Endothelial cell of umbilical vein (primary cell): Measurements from ENCODE around the gene RNMT. TPM values are rescaled to one million over a fixed set of nuclear protein-coding genes. Genes with fewer than 3 reads are reported as not detected.

ENCODE experiments used
- BruUV-seq: library from RNA; stranded (reverse); fragments of 400-500 nt; replicated peaks from 2 replicates; lab custom pipeline; 2021; lab: Mats Ljungman, UMichigan
- CTCF ChIA-PET: fragments of 300-600, 350-600 bp; sonication (Branson Sonifier 250); formaldehyde crosslinking; loops from one replicate; lab custom pipeline; 2021; ENCODE audit warnings: antibody characterized with exemption, inconsistent platforms; lab: Charles Lee
- POLR2A ChIA-PET: fragments of 300-600, 350-600 bp; sonication (Branson Sonifier 250); formaldehyde crosslinking; loops from one replicate; lab custom pipeline; 2021; ENCODE audit warnings: antibody characterized with exemption, inconsistent platforms; lab: Charles Lee
- DNase-seq: peaks from one replicate; pipeline ENCODE4 v3.0.0-alpha.2; 2011; ENCODE audit warnings: low read depth, low spot score
- FAIRE-seq: peaks from 2 replicates; lab custom pipeline; 2011; peaks lifted over from hg19 to GRCh38; lab: Jason Lieb, UNC
- H2AFZ ChIP-seq: 2 replicates; pipeline ENCODE4 v1.6.0; 2012; ENCODE audit warnings: low read depth, low read length, control low read depth, inconsistent platforms
- H3K27ac ChIP-seq: 2 replicates; pipeline ENCODE4 v1.5.1; 2011; ENCODE audit warnings: low read depth, mild to moderate bottlenecking, control low read depth, low read length, moderate library complexity; ENCODE audit not compliant: insufficient read depth
- H3K27me3 ChIP-seq, 2 experiments: 2 replicates each; pipeline versions ENCODE4 v1.6.0 to v1.6.1; 2011; ENCODE audit warnings: low read length in 2 of 2, mixed read lengths in 1 of 2; ENCODE audit not compliant: control insufficient read depth in 2 of 2, insufficient read depth in 2 of 2
- H3K36me3 ChIP-seq, 2 experiments: 2 replicates in 1 of 2; 3 replicates in 1 of 2; pipeline ENCODE4 v1.5.1; 2011; ENCODE audit warnings: low read length in 2 of 2, mild to moderate bottlenecking in 1 of 2, moderate library complexity in 1 of 2; ENCODE audit not compliant: control insufficient read depth in 2 of 2, insufficient read depth in 2 of 2; ENCODE audit errors: extremely low read depth in 1 of 2
- H3K4me1 ChIP-seq: 3 replicates; pipeline ENCODE4 v1.5.1; 2011; ENCODE audit warnings: mild to moderate bottlenecking, low read length; ENCODE audit not compliant: control insufficient read depth, insufficient read depth; ENCODE audit errors: extremely low read depth
- H3K4me2 ChIP-seq: 2 replicates; pipeline ENCODE4 v1.6.1; 2011; ENCODE audit warnings: low read length, control low read depth, mixed read lengths; ENCODE audit not compliant: insufficient read depth
- H3K4me3 ChIP-seq, 3 experiments: fragments of 200-600 bp in 1 of 3; sonication (generic), shearing (Covaris generic) in 1 of 3; replicated peaks in 1 of 3; 2 replicates each; pipeline ENCODE4 v1.5.1; 2011 to 2016; ENCODE audit warnings: control low read depth in 3 of 3, low read length in 3 of 3, mild to moderate bottlenecking in 2 of 3, inconsistent platforms in 1 of 3, low read depth in 1 of 3, moderate library complexity in 1 of 3; ENCODE audit not compliant: insufficient read depth in 1 of 3
- H3K79me2 ChIP-seq: 2 replicates; pipeline ENCODE4 v1.6.0; 2012; ENCODE audit warnings: low read length, inconsistent platforms; ENCODE audit not compliant: control insufficient read depth, insufficient read depth
- H3K9ac ChIP-seq: replicated peaks from 2 replicates; pipeline ENCODE3; 2011; ENCODE audit warnings: low read length, control low read depth; ENCODE audit not compliant: insufficient read depth; ENCODE audit errors: extremely low read depth
- H3K9me1 ChIP-seq: replicated peaks from 3 replicates; pipeline ENCODE4 v1.6.0; 2011; ENCODE audit warnings: mild to moderate bottlenecking, low read length; ENCODE audit not compliant: control insufficient read depth, insufficient read depth; ENCODE audit errors: extremely low read depth
- H3K9me3 ChIP-seq: replicated peaks from 2 replicates; pipeline ENCODE4 v1.5.1; 2012; ENCODE audit warnings: low read length, inconsistent platforms; ENCODE audit not compliant: control insufficient read depth, insufficient read depth
- H4K20me1 ChIP-seq: replicated peaks from 2 replicates; pipeline ENCODE3; 2011; ENCODE audit warnings: mild to moderate bottlenecking, low read length; ENCODE audit not compliant: control insufficient read depth, insufficient read depth; ENCODE audit errors: extremely low read depth
- CTCF ChIP-seq, 2 donors: IDR thresholded peaks; 1 replicate in 1 of 2; 2 replicates in 1 of 2; pipeline ENCODE4 v1.5.1; 2011; ENCODE audit warnings: low read length in 2 of 2, mild to moderate bottlenecking in 2 of 2, moderate library complexity in 2 of 2, control low read depth in 1 of 2, inconsistent platforms in 1 of 2, low read depth in 1 of 2; ENCODE audit not compliant: insufficient read depth in 1 of 2; ENCODE audit errors: extremely low read depth in 1 of 2
- EZH2 ChIP-seq: IDR thresholded peaks from 2 replicates; pipeline ENCODE4 v1.6.1; 2012; ENCODE audit warnings: borderline replicate concordance, low read depth, mild to moderate bottlenecking, moderate library complexity, low read length, inconsistent platforms; ENCODE audit not compliant: severe bottlenecking
- FOS ChIP-seq: IDR thresholded peaks from 2 replicates; pipeline ENCODE4 v1.6.1; 2011; ENCODE audit warnings: mild to moderate bottlenecking, low read length, moderate library complexity, borderline replicate concordance; ENCODE audit not compliant: insufficient read depth
- GATA2 ChIP-seq: IDR thresholded peaks from 2 replicates; pipeline ENCODE4 v1.7.0; 2011; ENCODE audit warnings: low read depth, mild to moderate bottlenecking, moderate library complexity, mixed read lengths, low read length; ENCODE audit not compliant: insufficient read length, insufficient read depth
- JUN ChIP-seq: IDR thresholded peaks from 2 replicates; pipeline ENCODE4 v1.6.1; 2011; ENCODE audit warnings: borderline replicate concordance, low read depth; ENCODE audit not compliant: insufficient read length, insufficient read depth
- MYC ChIP-seq: IDR thresholded peaks from one replicate; pipeline ENCODE4 v1.6.1; 2011; ENCODE audit warnings: mild to moderate bottlenecking, low read depth, low read length
- POLR2A ChIP-seq: IDR thresholded peaks from 2 replicates; pipeline ENCODE4 v1.6.1; 2012; ENCODE audit warnings: low read depth, mild to moderate bottlenecking, control low read depth, low read length
- POLR2AphosphoS5 ChIP-seq: IDR thresholded peaks from 2 replicates; pipeline ENCODE4 v1.6.1; 2012; ENCODE audit warnings: low read depth, mild to moderate bottlenecking, control low read depth, low read length, moderate library complexity; ENCODE audit not compliant: insufficient read depth
- dilution Hi-C: fragments of 300-500 bp; cut with MboI; formaldehyde crosslinking; loops from one replicate; pipeline ENCODE4 v1.15.0; 2019; ENCODE audit warnings: low sequenced_read_pairs; ENCODE audit not compliant: extremely low pct_ligation_motif_present
- intact Hi-C: fragments of 100-400 bp; cut with micrococcal nuclease; formaldehyde crosslinking; loops from one replicate; pipeline ENCODE4 v1.10.0; 2022
- polyA plus RNA-seq, 4 experiments: library from polyadenylated mRNA; depleted of rRNA in 3 of 4; stranded (reverse) in 3 of 4; unstranded in 1 of 4; fragments of >200 nt; gene quantifications; 2 replicates each; pipeline versions ENCODE4 v1.2.1 to v1.2.3, GENCODE V29; 2011 to 2012; ENCODE audit warnings: missing spikeins in 1 of 4
- total RNA-seq: library from RNA; stranded (reverse); gene quantifications from 2 replicates; pipeline ENCODE4 v1.2.3, GENCODE V29; 2021
- TF ChIP-seq, protein P1 (sequence below): IDR thresholded peaks from 2 replicates; pipeline ENCODE4 v1.6.1; 2011; ENCODE audit not compliant: insufficient read depth, insufficient read length

RNMT gene
- total and polyA plus RNA-seq, 2 donors (not counting 3 experiments of a cell fraction or from before 2014, with no cell fraction given) = 9.8 to 29.5 TPM

DNA sequence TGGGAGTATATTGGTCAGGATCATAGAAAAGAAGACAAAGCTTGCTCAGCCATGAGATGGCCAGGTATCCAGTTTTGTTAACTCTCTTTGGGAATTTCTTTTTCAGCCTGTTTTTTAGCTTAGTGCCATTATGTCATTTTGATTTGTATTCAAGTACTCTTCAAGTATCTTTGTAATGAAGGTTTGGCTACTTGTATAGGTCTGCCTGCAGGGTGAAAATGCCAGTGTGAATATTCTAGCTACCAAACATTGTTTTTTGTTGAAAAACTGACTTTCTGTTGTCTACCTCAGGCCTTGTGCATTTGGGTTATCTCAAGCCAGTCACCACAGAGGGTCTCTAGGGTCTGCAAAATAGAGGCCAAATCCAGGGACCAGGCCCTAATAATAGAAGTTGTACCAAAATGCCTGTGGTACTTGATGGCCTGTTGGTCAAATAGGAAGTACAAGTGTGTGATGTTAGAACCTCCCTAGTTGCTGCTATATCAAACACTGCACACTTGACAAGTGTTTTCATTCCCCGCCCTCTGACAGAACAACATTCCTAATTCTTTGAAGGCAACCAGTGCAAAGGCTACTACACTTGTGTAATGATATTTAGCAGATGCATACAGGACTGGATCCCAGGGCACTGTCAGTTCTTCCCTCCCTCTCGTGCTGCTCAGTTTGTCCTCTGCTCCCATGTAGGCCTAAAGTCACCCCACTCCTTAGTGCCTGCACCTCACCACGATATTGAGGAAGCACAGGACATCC lies 36.4 kb downstream of the RNMT start:
- ChIA-PET POLR2A (no interaction called here), CTCF (no interaction called here)
- Histone ChIP-seq H3K36me3 (peaks cover 0 to 2% of the 10 kb centered on the region in 2 experiments), H2AFZ (no peak overlapping the region), H3K4me2 (no peak overlapping the region), H4K20me1 (no peaks in the 10 kb centered on the region), H3K9me1 (no peaks in the 10 kb centered on the region), H3K4me1 (no peaks in the 10 kb centered on the region), H3K27me3 (no peaks in the 10 kb centered on the region), H3K9ac (no peak overlapping the region), H3K79me2 (no peaks in the 10 kb centered on the region), H3K27ac (no peak overlapping the region), H3K4me3 (no peak overlapping the region), H3K9me3 (no peaks in the 10 kb centered on the region)
- no peak for DNase-seq
- no TSS peak for BruUV-seq
- dilution Hi-C loops (no loop called here), intact Hi-C loops (no loop called here)
- FAIRE-seq = no peak
- no peak for TF ChIP-seq JUN
- no peak for TF ChIP-seq GATA2
- TF ChIP-seq POLR2AphosphoS5 = no peak
- no peak for TF ChIP-seq FOS
- no peak for TF ChIP-seq CTCF (IDR thresholded peaks at IDR 0.05; ENCODE audit: extremely low read depth in 1 of 2, insufficient read depth in 1 of 2, low read depth in 1 of 2, low read length in 2 of 2)
- TF ChIP-seq MYC = no peak
- no peak for TF ChIP-seq POLR2A
- no peak for TF ChIP-seq EZH2
- TF ChIP-seq, protein P1, sequence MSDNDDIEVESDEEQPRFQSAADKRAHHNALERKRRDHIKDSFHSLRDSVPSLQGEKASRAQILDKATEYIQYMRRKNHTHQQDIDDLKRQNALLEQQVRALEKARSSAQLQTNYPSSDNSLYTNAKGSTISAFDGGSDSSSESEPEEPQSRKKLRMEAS = no peak
